GM18951 (cell line): Measurements from ENCODE around the gene CLECL1.
"Not testable (repeated sequence)": the region's sequence is repeated elsewhere in the genome, so short reads cannot be mapped to it uniquely, and the experiment has no call there.

Experiments
- POLR2A ChIP-seq: IDR thresholded peaks from 4 replicates; pipeline ENCODE4 v1.6.1; 2011; ENCODE audit warnings: mild to moderate bottlenecking; ENCODE audit not compliant: insufficient read length, insufficient read depth; ENCODE audit errors: extremely low read depth
- in situ Hi-C: fragments of 300-500 bp; cut with MboI; formaldehyde crosslinking; loops from one replicate; pipeline ENCODE4 v1.12.0; 2022; ENCODE audit warnings: low sequenced_read_pairs, mixed read lengths, inconsistent platforms; ENCODE audit not compliant: unreplicated experiment

The CLECL1 gene

GRCh38 chr12:9741726-9742125 is 8.8 kb upstream of the CLECL1 start:
- in situ Hi-C loops, result no loop called here

DNA sequence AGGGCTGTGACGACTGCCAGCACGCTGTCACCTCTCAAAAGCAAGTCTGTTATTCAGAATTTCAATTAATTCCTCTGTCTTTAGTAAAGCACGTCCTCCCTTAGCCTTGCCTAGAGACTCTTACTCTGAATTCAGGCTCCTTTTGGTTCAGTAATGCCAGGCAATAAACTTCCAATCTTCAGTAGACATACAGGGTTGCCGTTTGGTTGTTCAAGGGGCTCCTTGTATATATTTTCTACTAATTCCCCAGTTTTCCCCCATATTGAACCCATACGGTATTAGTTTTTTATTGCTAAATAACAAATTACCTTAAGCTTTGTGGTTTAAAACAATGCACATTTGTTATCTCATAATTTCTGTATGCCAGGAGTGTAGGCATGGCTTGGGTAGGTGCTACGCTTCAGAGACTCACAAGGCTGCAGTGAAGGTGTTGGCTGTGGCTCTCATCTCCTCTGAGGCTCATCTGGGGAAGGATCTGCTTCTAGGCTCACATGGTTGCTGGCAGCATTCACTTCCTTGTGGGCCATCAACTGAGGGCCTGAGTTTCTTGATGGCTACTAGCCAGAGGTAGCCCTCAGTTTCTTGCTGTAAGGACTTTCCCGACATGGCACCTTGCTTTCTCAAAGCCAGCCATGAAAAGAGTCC is 7.3 kb upstream of the CLECL1 start:
- TF ChIP-seq POLR2A, result no peak
- in situ Hi-C loops, result no loop called here

More at GRCh38 chr12:9741726-9742125, 8.8 kb upstream of the CLECL1 start:
- TF ChIP-seq POLR2A, result no peak

DNA sequence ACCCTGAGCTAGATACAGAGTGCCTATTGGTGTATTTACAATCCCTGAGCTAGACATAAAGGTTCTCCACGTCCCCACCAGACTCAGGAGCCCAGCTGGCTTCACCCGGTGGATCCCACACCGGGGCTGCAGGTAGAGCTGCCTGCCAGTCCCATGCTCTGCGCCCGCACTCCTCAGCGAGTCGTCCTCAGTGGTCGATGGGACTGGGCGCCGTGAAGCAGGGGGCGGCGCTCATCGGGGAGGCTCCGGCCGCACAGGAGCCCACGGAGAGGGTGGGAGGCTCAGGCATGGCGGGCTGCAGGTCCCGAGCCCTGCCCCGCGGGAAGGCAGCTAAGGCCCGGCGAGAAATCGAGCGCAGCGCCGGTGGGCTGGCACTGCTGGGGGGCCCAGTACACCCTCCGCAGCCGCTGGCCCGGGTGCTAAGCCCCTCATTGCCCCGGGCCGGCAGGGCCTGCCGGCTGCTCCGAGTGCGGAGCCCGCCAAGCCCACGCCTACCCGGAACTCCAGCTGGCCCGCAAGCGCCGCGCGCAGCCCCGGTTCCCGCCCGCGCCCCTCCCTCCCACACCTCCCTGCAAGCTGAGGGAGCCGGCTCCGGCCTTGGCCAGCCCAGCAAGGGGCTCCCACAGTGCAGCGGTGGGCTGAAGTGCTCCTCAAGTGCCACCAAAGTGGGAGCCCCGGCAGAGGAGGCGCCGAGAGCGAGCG is 6.7 kb upstream of the CLECL1 start:
- in situ Hi-C loops, result not testable (repeated sequence)

- in situ Hi-C loops, result not testable (repeated sequence)
Measured at GRCh38 chr12:9738905-9739304, 6.0 kb upstream of the CLECL1 start.

DNA sequence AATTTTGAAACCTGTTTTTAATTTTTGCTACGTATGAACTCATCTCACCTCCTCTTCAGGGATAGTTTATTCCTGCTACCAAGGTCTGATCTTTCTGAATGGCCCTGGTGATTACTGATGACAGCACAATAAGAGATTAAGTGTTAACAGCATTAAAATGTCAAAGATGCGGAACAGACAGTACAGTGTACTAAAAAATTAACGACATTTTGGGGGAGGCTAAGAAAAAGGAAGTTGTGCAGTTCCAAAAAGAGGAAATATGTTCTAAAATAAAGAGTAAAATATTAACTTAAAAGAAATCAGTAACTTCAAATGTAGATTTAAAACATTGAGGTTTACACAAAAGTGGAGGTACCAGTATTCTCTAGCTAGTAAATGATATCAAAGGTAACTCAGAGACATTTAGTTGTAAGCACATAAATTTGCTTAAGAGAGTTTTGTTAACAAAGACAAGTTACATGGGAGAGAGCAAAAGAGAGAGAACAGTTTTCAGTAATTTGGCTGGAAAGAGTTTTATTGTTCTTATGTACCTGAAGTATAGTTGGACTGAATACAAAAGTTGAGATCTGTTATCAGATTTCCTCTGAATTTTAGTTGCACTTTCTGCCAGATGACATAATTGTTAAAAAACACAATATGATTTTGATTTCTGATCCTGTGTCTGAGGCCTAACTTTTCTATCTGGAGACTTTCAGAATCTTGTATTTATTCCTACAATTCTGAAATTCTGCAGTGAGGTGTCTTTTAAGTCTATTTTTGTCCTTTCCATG is 4.2 kb upstream of the CLECL1 start:
- TF ChIP-seq POLR2A, result no peak
- in situ Hi-C loops, result no loop called here

DNA sequence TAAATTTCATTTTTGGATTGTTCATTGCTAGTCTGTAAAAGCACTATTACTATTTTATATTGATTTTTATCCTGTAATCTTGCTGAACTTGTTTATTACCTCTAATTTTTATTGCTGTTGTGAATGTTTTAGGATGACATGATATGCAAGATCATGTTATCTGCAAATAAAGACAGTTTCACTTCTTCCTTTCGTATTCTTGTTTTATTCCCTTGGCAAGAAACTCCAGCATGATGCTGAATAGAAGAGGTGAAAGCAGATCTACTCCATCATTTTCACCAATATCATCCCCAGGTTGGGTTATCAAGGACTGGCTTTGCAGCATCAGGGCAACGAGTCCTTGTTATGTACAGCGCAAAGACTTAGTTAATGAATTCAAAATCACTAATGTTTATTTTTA is 2.7 kb upstream of the CLECL1 start:
- in situ Hi-C loops, result no loop called here
- no peak for TF ChIP-seq POLR2A

DNA sequence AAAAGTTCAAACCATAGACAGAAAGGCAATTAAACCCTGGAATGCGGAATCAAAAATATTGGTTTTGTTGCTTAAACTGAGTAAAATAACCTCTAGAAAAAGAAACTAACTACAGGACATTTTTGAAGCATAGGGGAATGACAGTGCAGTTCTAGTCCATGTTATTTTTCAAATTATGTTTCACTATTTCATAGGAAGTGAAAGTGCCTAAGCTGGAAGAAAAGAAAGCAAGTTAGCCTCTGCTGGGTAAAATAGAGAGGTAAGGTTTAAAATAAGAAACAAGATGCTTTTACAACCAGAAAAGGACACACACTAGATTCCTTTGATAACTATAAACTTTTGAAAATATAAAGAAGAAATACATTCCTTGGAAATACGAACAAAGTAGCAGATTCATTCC is 1.1 kb downstream of the CLECL1 start:
- TF ChIP-seq POLR2A, result no peak
- in situ Hi-C loops, result no loop called here

DNA sequence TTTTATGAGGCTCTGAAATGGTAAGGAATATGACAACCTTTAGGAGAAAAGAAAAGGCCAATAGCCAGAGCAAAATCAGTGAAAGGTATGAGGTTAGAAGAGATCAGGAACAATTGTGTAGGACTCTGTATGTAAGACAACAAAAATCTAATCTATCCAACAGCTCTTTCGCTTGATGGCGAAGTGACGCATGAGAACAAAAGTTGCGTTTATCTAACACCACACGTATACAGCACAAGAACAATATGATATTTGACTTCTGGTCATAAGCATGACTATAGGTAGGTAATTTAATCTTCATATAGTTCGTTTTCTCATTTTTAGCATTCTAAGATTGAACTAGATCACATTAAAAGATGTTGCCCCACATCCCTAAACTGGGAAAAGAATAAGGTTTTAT is 1.5 kb downstream of the CLECL1 start:
- in situ Hi-C loops, result no loop called here
- TF ChIP-seq POLR2A, result no peak

DNA sequence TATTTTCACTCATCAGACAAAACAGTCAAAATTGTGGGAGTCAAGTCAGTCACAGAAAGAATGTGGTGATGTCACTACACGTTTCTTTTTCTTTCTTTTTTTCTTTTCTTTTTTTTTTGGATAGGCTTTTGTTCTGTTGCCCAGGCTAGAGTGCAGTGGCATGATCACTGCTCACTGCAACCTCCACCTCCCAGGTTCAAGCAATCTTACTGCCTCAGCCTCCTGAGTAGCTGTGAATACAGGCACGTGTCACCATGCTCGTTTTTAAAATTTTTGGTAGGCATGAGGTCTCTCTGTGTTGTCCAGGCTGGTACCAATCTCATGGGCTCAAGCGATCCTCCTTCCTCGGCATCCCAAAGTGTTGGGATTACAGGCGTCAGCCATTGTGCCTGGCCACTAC is 2.3 kb downstream of the CLECL1 start:
- in situ Hi-C loops, result no loop called here
- TF ChIP-seq POLR2A, result no peak

DNA sequence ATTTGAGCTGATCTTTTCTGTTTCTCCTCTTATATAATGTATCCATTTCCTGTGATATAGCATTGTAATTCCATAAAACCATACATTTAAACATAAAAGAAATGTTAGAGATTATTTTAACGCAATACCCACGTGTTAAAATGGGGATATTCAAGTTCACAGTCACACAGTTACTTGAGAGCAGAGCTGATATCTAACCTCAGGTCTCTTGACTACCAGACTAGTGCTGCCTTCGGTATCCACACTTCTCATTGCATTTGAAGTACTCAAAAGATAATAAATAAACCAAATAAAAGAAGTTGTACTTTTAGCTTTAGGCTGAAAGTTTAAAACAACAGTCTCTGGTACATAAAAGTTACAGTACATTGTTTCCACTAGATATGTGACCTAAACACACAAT is 2.9 kb downstream of the CLECL1 start:
- in situ Hi-C loops, result no loop called here

DNA sequence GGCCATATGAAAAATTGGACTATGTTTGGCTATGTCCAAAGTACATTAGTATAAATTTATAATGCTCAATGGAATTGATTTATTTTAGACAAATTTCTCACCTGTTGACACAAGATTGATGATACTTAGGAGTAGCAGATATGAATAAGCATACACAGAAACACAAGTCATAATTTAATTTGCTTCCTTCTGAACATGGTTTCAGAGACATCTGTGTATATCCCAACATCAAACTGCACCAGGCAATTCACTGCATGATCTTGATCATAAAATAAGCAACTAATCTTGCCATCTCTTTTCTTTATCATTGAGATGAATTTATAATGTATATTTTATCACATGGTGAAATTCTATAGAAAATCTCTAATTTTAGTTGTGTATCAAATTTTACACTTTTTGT is 3.8 kb downstream of the CLECL1 start:
- no peak for TF ChIP-seq POLR2A
- in situ Hi-C loops, result no loop called here

More for the DNA sequence above, 2.9 kb downstream of the CLECL1 start:
- TF ChIP-seq POLR2A, result no peak

GRCh38 chr12:9727813-9728212 is 5.1 kb downstream of the CLECL1 start:
- no peak for TF ChIP-seq POLR2A
- in situ Hi-C loops, result no loop called here

DNA sequence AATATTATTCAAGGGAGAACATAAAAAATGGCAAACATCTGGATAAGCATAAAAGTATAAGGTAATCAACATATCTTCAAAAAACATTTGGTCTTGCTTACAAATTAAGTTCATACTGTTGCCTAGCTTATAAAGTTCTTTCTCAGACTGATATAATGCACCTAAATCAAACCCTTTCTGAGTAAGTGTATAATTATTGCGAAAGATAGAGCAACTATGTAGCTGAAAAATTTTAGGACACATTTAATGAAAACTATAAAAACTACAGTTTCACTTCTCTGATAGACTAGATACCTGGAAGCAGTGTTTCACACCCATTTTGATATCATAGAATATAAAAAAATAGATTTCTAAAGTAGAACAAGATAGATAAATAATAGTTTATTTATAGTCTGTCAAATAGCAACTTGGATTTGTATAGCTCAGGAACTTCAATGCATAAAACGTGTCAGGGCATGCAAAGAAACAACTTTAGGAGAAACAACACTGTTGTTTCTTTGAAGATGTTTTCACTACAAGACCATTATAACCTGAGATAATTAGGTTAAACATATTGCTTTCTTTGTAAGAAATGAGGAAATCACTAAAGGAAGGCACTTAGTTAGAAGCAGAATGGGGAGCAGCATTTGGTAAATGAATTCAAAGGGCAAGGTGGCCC is 7.6 kb downstream of the CLECL1 start:
- in situ Hi-C loops, result no loop called here

DNA sequence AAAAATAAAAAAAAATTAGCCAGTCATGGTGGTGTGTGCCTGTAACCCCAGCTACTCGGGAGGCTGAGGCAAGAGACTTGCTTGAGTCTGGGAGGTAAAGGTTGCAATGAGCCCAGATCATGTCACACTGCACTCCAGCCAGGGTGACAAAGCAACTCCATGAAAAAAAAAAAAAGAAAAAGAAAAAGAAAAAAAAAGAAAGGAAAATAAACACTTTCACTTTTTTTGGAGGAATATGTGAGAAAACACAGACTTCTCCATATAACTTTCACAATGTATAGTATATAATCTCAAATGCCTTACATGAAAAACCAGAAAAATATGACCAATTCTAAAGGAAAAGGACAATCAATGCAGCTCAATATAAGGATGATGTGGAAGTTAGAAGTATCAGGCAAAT is 8.9 kb downstream of the CLECL1 start:
- in situ Hi-C loops, result no loop called here
- no peak for TF ChIP-seq POLR2A

More for the DNA sequence above, 7.6 kb downstream of the CLECL1 start:
- TF ChIP-seq POLR2A, result no peak
